HepG2 (cell line): Measurements from ENCODE around the gene EPHA2. TPM values are rescaled to one million over a fixed set of nuclear protein-coding genes. Genes with fewer than 3 reads are reported as not detected.

ENCODE experiments used
- BHLHE40 ChIP-seq: IDR thresholded peaks from 2 replicates; pipeline ENCODE4 v1.6.1; 2011; ENCODE audit warnings: low read length, improper control_type of control experiment
- CBFB ChIP-seq: sonication (generic); formaldehyde crosslinking; IDR thresholded peaks from 2 replicates; pipeline ENCODE4 v1.4.0; 2020; ENCODE audit warnings: missing genetic modification reagents
- CBX5 ChIP-seq: sonication (generic); formaldehyde crosslinking; IDR thresholded peaks from 2 replicates; pipeline ENCODE4 v1.4.0; 2020; ENCODE audit warnings: missing genetic modification reagents, borderline replicate concordance
- CTCF ChIP-seq: sonication (generic); formaldehyde crosslinking; IDR thresholded peaks from 2 replicates; pipeline ENCODE4 v1.5.0; 2020; ENCODE audit warnings: mild to moderate bottlenecking, missing genetic modification reagents, moderate library complexity
- GTF2F1 ChIP-seq: fragments of 150-350 bp; IDR thresholded peaks from 2 replicates; pipeline ENCODE4 v1.6.1; 2014; ENCODE audit warnings: low read length
- HCFC1 ChIP-seq: fragments of 150-350 bp; IDR thresholded peaks from 2 replicates; pipeline ENCODE4 v1.6.1; 2014; ENCODE audit warnings: low read depth, low read length
- HES4 ChIP-seq: sonication (generic); formaldehyde crosslinking; IDR thresholded peaks from 2 replicates; pipeline ENCODE4 v1.9.0; 2021; ENCODE audit warnings: mild to moderate bottlenecking, missing genetic modification reagents, borderline replicate concordance
- ISL2 ChIP-seq: sonication (generic); formaldehyde crosslinking; IDR thresholded peaks from 2 replicates; pipeline ENCODE4 v1.5.0; 2020; ENCODE audit warnings: missing genetic modification reagents
- NPAS2 ChIP-seq: sonication (generic); formaldehyde crosslinking; IDR thresholded peaks from 2 replicates; pipeline ENCODE4 v1.8.0; 2022; ENCODE audit warnings: mild to moderate bottlenecking, missing genetic modification reagents, borderline replicate concordance
- PHF5A ChIP-seq: IDR thresholded peaks from one replicate; pipeline ENCODE4 v1.6.1; 2018; ENCODE audit warnings: low read depth, missing genetic modification reagents; ENCODE audit not compliant: unreplicated experiment
- SALL1 ChIP-seq: sonication (generic); formaldehyde crosslinking; IDR thresholded peaks from 2 replicates; pipeline ENCODE4 v1.8.0; 2022; ENCODE audit warnings: mild to moderate bottlenecking, missing genetic modification reagents
- STAT6 ChIP-seq: sonication (generic); formaldehyde crosslinking; IDR thresholded peaks from 2 replicates; pipeline ENCODE4 v1.4.0; 2020; ENCODE audit warnings: missing genetic modification reagents, mild to moderate bottlenecking, borderline replicate concordance
- YEATS4 ChIP-seq: sonication (generic); formaldehyde crosslinking; IDR thresholded peaks from 2 replicates; pipeline ENCODE4 v1.4.0; 2020; ENCODE audit warnings: missing genetic modification reagents, borderline replicate concordance
- ZBED4 ChIP-seq: sonication (generic); formaldehyde crosslinking; IDR thresholded peaks from 2 replicates; pipeline ENCODE4 v1.4.0; 2020; ENCODE audit warnings: missing genetic modification reagents, borderline replicate concordance
- ZNF232 ChIP-seq: sonication (generic); formaldehyde crosslinking; IDR thresholded peaks from 2 replicates; pipeline ENCODE4 v1.4.0; 2020; ENCODE audit warnings: missing genetic modification reagents, borderline replicate concordance
- ZNF317 ChIP-seq: sonication (generic); formaldehyde crosslinking; IDR thresholded peaks from 2 replicates; pipeline ENCODE4 v1.5.0; 2020; ENCODE audit warnings: mild to moderate bottlenecking, missing genetic modification reagents
- ZNF503 ChIP-seq: sonication (generic); formaldehyde crosslinking; IDR thresholded peaks from 2 replicates; pipeline ENCODE4 v1.4.0; 2020; ENCODE audit warnings: missing genetic modification reagents
- ZNF564 ChIP-seq: sonication (generic); formaldehyde crosslinking; IDR thresholded peaks from 2 replicates; pipeline ENCODE4 v1.8.1; 2023; ENCODE audit warnings: mild to moderate bottlenecking, missing genetic modification reagents
- ZNF891 ChIP-seq: sonication (generic); formaldehyde crosslinking; IDR thresholded peaks from 2 replicates; pipeline ENCODE4 v1.5.0; 2020; ENCODE audit warnings: mild to moderate bottlenecking, missing genetic modification reagents
- ZSCAN31 ChIP-seq: sonication (generic); formaldehyde crosslinking; IDR thresholded peaks from 2 replicates; pipeline ENCODE4 v1.5.0; 2020; ENCODE audit warnings: low read depth, mild to moderate bottlenecking, missing genetic modification reagents
- polyA plus RNA-seq, 8 experiments: library from polyadenylated mRNA; depleted of rRNA in 3 of 8; stranded (reverse) in 7 of 8; unstranded in 1 of 8; fragments of >200 nt; fragmentation: Illumina TruSeq in 4 of 8; extraction: Trizol in 4 of 8; gene quantifications; 2 replicates each; pipeline versions ENCODE4 v1.2.1 to v1.2.3, GENCODE V29; 2011 to 2016; ENCODE audit warnings: low read depth in 4 of 8, missing spikeins in 1 of 8, mixed read lengths in 1 of 8; ENCODE audit not compliant: insufficient read depth in 1 of 8
- total RNA-seq, 5 experiments: library from RNA; depleted of rRNA; stranded (reverse); fragments of >200 nt; fragmentation: Illumina TruSeq; extraction: Trizol; gene quantifications; 2 replicates each; pipeline ENCODE4 v1.2.3, GENCODE V29; 2016; ENCODE audit warnings: low read depth in 1 of 5

EPHA2 gene
- total and polyA plus RNA-seq, 2 of the 13 experiments (the other 11 are each of a cell fraction or from before 2014, with no cell fraction given), result 33.6 to 53.6 TPM

- TF ChIP-seq CTCF (CRISPR knock-in tag), result peak; percentile 95
- TF ChIP-seq STAT6, result no peak
- peak; percentile 23; the same call in 1 of the 2 replicates for TF ChIP-seq HES4 (CRISPR knock-in tag)
- TF ChIP-seq CBX5, result 0 out of 2 replicates have a peak, but pooled peaks have one; percentile 28
- TF ChIP-seq BHLHE40, result no peak
- no peak for TF ChIP-seq ZNF232
- TF ChIP-seq ZNF564 (CRISPR knock-in tag), result no peak
- no peak for TF ChIP-seq GTF2F1
- no peak for TF ChIP-seq NPAS2
- TF ChIP-seq HCFC1, result no peak
- TF ChIP-seq YEATS4 (CRISPR knock-in tag), result no peak
- TF ChIP-seq ZNF503 (CRISPR knock-in tag), result no peak
- TF ChIP-seq ZNF891, result no peak
- no peak for TF ChIP-seq ISL2 (CRISPR knock-in tag)
- peak; percentile 56; the same call in 1 of the 2 replicates for TF ChIP-seq ZSCAN31 (CRISPR knock-in tag)
- no peak for TF ChIP-seq ZNF317 (CRISPR knock-in tag)
- 0 out of 2 replicates have a peak, but pooled peaks have one; percentile 46 for TF ChIP-seq CBFB (CRISPR knock-in tag)
- no peak for TF ChIP-seq PHF5A
- TF ChIP-seq SALL1, result peak; percentile 57
- TF ChIP-seq ZBED4, result 0 out of 2 replicates have a peak, but pooled peaks have one; percentile 24
Observed at GRCh38 chr1:16078925-16079656, 76.8 kb downstream of the EPHA2 start (continued).
